ENCODE measurements around the gene ARHGAP30.
"Not testable (repeated sequence)": the region's sequence is repeated elsewhere in the genome, so short reads cannot be mapped to it uniquely, and the experiment has no call there.

ARHGAP30 gene

DNA sequence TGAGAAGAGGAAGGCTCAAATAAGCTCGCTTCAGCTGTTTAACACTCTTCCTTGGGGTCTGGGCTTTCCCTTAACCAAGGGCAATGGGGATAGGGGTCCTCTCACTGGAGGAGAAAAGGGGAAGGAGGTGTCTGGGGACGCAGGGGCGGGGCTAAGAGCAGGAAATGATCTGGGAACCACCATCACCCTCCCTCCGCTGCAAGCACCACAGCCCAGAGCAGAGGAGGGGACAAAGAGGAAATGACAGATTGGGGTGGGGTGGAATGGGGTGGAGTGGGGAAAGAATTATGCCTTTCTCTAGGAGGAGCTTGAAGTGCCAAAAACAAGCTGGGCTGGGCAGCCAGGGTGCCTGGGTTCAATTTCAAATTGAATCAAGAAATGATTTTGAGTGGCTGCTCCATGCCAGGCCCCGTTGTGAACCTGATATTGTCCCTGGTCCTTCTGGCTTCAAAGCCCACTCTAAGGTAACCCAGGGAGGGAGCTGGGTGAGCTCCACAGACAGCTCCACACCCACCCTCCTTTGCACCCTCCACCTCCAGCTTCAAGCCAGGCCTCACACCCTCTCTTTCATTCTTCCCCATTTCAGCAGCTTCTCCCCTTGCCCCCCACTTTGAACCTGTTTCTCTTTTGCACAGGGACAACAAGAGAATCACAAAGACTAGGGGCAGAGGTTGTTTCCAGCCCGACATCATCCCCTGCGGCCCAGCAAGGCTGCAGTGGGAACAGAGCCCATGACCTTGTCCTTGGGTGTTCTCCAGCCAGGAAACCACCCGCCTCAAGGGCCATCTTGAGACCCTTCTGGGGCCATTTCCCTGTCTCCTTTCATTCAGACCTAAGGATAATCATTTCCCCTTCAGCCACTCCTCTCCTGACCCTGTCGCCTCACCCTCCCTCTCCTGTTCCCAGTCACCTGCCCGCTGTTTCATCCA lies 1.1 kb downstream of the ARHGAP30 start:
- no peak overlapping the region for H3K27ac ChIP-seq
- TF ChIP-seq, protein P1, sequence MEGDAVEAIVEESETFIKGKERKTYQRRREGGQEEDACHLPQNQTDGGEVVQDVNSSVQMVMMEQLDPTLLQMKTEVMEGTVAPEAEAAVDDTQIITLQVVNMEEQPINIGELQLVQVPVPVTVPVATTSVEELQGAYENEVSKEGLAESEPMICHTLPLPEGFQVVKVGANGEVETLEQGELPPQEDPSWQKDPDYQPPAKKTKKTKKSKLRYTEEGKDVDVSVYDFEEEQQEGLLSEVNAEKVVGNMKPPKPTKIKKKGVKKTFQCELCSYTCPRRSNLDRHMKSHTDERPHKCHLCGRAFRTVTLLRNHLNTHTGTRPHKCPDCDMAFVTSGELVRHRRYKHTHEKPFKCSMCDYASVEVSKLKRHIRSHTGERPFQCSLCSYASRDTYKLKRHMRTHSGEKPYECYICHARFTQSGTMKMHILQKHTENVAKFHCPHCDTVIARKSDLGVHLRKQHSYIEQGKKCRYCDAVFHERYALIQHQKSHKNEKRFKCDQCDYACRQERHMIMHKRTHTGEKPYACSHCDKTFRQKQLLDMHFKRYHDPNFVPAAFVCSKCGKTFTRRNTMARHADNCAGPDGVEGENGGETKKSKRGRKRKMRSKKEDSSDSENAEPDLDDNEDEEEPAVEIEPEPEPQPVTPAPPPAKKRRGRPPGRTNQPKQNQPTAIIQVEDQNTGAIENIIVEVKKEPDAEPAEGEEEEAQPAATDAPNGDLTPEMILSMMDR (conservative IDR thresholded peaks at IDR 0.05), result no peak

DNA sequence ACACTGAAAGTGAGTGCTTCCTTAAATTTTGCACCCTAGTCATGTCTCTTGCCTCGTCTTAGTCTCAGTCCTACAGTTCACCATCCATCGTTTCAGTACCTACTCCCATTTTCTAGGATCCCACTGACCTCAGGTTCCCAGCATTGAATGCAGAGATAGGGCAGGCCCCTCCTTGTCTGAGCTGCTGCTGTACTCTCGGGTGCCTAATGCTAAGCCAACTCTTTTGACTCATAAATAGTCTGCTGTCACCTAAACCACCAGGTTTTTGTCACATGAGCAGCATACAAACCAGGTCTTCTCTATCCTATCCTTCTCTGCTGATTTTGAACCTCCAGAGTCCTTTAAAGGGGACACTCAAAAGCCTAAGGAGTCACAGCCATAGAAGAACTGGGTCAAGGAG lies 3.0 kb downstream of the ARHGAP30 start:
- H3K27ac ChIP-seq, result no peak overlapping the region
- TF ChIP-seq, protein P1 (conservative IDR thresholded peaks at IDR 0.05), result no peak

DNA sequence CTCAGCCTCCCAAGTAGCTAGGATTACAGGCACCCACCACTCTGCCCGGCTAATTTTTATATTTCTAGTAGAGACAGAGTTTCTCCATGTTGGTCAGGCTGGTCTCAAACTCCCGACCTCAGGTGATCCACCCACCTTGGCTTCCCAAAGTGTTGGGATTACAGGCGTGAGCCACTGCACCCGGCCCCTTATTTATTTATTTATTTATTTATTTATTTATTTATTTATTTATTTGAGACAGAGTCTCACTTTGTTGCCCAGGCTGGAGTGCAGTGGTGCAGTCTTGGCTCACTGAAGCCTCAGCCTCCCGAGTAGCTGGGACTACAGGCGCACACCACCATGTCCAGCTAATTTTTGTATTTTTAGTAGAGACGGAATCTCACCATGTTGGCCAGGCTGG lies 4.0 kb downstream of the ARHGAP30 start:
- not testable (repeated sequence) for H3K27ac ChIP-seq

DNA sequence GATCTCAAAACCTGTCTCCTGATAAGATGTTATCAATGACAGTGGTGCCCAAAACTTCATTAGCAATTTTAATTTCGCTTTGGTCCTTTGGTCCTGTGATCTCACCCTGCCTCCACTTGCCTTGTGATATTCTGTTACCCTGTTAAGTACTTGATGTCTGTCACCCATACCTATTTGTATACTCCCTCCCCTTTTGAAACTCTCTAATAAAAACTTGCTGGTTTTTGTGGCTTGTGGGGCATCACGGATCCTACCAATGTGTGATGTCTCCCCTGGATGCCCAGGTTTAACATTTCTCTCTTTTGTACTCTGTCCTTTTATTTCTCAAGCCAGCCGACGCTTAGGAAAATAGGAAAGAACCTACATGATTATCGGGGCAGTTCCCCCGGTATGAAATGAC lies 5.8 kb downstream of the ARHGAP30 start:
- not testable (repeated sequence) for H3K27ac ChIP-seq

DNA sequence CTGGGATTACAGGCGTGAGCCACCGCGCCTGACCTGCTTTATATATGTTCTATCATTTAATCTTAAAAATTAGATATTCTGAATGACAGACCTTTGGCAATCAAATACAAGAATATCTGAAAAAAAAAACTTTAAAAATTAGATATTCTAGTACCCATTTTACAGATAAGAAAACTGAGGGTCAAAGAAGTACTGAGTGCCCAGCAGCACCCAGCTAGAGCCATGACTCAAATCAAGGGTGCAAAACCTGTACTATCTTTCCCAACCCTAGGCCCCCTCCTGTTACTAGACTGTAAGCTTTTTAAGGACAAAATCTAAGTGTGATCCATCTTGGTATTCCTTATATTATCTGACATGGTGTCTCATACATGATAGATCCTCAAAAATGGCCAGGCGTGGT lies 8.3 kb downstream of the ARHGAP30 start:
- TF ChIP-seq, protein P1 (conservative IDR thresholded peaks at IDR 0.05), result no peak
- no peak overlapping the region for H3K27ac ChIP-seq

DNA sequence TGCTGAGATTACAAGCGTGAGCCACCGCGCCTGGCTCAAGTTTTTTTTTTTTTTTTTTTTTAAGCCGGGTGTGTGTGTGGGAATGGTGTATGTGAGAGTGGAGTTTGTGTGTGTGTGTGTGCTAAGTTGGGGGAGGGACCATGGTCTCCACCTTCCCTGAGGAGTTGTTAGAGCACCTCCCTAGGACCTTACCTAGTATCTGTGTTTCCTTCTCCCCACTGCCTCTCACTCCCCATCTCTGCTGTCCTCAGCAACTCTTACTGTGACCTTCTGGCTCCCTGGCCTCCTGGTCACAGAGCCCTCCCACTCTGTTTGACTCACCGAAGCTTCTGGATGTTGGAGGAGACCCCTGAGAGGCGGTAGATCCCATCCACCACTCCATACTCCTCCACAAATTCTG lies 10.4 kb downstream of the ARHGAP30 start:
- TF ChIP-seq, protein P1 (conservative IDR thresholded peaks at IDR 0.05), result no peak
- H3K27ac ChIP-seq, result no peak overlapping the region

DNA sequence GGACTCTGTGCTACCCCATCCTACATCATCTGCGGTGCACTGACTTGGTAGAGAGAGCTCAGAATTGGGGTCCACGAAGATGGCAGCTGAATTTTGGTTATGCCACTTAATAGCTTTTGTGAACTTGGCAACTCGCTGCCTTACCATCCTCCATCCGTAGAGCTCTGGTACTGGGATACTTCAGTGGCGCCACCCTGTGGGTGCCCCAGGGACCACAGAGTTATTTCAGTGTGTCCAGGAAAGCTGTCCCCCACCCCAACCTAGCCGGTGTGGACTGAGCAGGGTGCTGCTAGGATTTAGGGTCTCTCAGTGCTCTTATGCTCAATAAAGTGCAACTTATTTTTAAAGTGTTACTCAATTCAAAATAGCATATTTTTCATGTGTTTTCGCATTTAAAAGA lies 14.9 kb downstream of the ARHGAP30 start:
- H3K27ac ChIP-seq, result no peak overlapping the region
- TF ChIP-seq, protein P1 (conservative IDR thresholded peaks at IDR 0.05), result no peak

DNA sequence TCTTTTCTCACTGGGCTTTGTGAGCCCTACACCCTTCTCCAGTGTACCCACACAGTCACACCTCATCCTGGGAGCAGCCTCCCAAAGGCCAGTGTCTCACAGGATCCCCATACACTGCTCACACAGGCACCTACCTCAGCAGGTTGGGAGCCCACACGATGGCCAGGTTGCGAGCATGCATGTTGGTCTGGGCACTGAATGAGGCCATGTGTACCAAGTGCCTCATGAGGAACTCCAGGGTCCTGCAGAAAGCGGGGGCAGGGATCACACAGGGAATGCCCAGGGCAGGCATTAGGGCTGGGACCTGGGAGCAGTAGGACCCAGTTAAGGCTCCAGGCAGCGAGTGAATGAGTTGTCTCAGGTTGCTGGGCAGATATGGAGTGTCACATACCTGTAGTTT lies 15.5 kb downstream of the ARHGAP30 start:
- TF ChIP-seq, protein P1 (conservative IDR thresholded peaks at IDR 0.05), result no peak
- H3K27ac ChIP-seq, result no peak overlapping the region

All from VCaP (cell line).